Gastrocnemius medialis (tissue), 4 donors: ENCODE results near the gene NTNG1. TPM values are rescaled to one million over a fixed set of nuclear protein-coding genes. Genes with fewer than 3 reads are reported as not detected.

Experiments used
- ATAC-seq, 2 donors: fragments of 150-250 bp; one replicate each; pipeline ENCODE4 v1.9.1; 2016
- DNase-seq, 2 donors: peaks; one replicate each; pipeline ENCODE4 v3.0.0-alpha.2; 2019
- H3K27ac ChIP-seq, 4 donors: fragments of 200-600 bp; sonication (generic); 1 replicate in 1 of 4; 2 replicates in 3 of 4; pipeline ENCODE4 v1.5.1; 2016 to 2018; ENCODE audit warnings: mild to moderate bottlenecking in 2 of 4, moderate library complexity in 1 of 4
- H3K27me3 ChIP-seq, 3 donors: fragments of 200-600 bp; sonication (generic) in 2 of 3; 1 replicate in 1 of 3; 2 replicates in 2 of 3; pipeline versions ENCODE4 v1.5.1 to v1.6.0; 2016 to 2019; ENCODE audit warnings: mild to moderate bottlenecking in 1 of 3, moderate library complexity in 1 of 3
- H3K36me3 ChIP-seq, 2 donors: fragments of 200-600 bp; sonication (generic) in 1 of 2; one replicate each; pipeline ENCODE4 v1.5.1; 2017 to 2018
- H3K4me1 ChIP-seq, 2 donors: fragments of 200-600 bp; sonication (generic) in 1 of 2; one replicate each; pipeline ENCODE4 v1.5.1; 2016 to 2017; ENCODE audit warnings: mild to moderate bottlenecking in 2 of 2
- H3K4me3 ChIP-seq, 4 donors: fragments of 200-600 bp; sonication (generic) in 3 of 4; 1 replicate in 1 of 4; 2 replicates in 3 of 4; pipeline ENCODE4 v1.5.1; 2016 to 2019; ENCODE audit warnings: mild to moderate bottlenecking in 2 of 4
- H3K9me3 ChIP-seq, 3 donors: fragments of 200-600 bp; sonication (generic) in 2 of 3; 1 replicate in 1 of 3; 2 replicates in 2 of 3; pipeline ENCODE4 v1.5.1; 2016 to 2019
- POLR2A ChIP-seq, 2 donors: fragments of 450-650 bp; IDR thresholded peaks; one replicate each; pipeline ENCODE4 v1.6.1; 2017; ENCODE audit warnings: antibody characterized with exemption in 2 of 2, mild to moderate bottlenecking in 2 of 2, moderate library complexity in 2 of 2
- in situ Hi-C, 4 donors: fragments of 200-750 bp; cut with MboI; loops; one replicate each; pipeline versions ENCODE4 v1.15.0 to v1.8.0; 2017; ENCODE audit warnings: low sequenced_read_pairs in 4 of 4
- intact Hi-C: fragments of 100-400 bp; cut with DNase I; formaldehyde crosslinking; loops from one replicate; pipeline ENCODE4 v1.15.1; 2023; ENCODE audit warnings: low total_unique reads
- total RNA-seq, 4 donors: library from RNA; depleted of rRNA; stranded (reverse); fragments of >200 nt; gene quantifications; one replicate each; pipeline versions ENCODE4 v1.1.0 to v1.2.3, GENCODE V29; 2016
- TF ChIP-seq, protein P1 (sequence below), 5 experiments: fragments of 450-650 bp in 3 of 5; fragments of 200-600 bp in 2 of 5; sonication (generic) in 2 of 5; IDR thresholded peaks in 4 of 5; conservative IDR thresholded peaks in 1 of 5; 1 replicate in 4 of 5; 2 replicates in 1 of 5; pipeline ENCODE4 v1.5.1; 2016 to 2019; ENCODE audit warnings: antibody characterized with exemption in 5 of 5, mild to moderate bottlenecking in 3 of 5, moderate library complexity in 3 of 5

The NTNG1 gene
- total RNA-seq, 4 donors from 2014 or later, result not detected

DNA sequence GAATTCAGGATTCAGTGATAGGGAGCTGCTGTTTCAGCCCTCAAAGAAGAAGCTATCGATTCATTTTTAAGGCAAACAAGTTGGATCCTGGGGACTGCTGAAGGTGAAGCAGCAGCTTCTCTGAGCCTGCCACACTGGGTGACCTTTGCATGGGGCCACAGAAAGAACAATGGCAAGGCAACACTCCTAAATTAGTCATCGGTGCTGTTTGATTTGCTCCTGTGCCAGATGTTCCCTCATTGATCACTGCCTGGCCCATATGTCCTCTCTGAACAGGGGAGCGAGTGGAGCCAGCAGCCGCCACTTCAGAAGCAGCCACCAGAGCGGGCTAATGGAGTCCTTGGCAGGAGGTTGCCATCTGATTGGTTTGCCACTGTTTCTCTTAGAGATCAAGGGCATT is 391.5 kb downstream of the NTNG1 start:
- no peak for TF ChIP-seq POLR2A (IDR thresholded peaks at IDR 0.05)
- TF ChIP-seq, protein P1, sequence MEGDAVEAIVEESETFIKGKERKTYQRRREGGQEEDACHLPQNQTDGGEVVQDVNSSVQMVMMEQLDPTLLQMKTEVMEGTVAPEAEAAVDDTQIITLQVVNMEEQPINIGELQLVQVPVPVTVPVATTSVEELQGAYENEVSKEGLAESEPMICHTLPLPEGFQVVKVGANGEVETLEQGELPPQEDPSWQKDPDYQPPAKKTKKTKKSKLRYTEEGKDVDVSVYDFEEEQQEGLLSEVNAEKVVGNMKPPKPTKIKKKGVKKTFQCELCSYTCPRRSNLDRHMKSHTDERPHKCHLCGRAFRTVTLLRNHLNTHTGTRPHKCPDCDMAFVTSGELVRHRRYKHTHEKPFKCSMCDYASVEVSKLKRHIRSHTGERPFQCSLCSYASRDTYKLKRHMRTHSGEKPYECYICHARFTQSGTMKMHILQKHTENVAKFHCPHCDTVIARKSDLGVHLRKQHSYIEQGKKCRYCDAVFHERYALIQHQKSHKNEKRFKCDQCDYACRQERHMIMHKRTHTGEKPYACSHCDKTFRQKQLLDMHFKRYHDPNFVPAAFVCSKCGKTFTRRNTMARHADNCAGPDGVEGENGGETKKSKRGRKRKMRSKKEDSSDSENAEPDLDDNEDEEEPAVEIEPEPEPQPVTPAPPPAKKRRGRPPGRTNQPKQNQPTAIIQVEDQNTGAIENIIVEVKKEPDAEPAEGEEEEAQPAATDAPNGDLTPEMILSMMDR (IDR thresholded peaks at IDR 0.05 in 4 of 5, conservative IDR thresholded peaks at IDR 0.05 in 1 of 5), result no peak
- in situ Hi-C loops, result loop anchor here in 2 of 4 donors (25.0 kb wide), 1 partner anchor 245 kb away; no protein-coding TSS in a partner anchor
- Histone ChIP-seq H3K4me1 (no peaks in the 10 kb centered on the region), H3K4me3 (no peak overlapping the region), H3K27me3 (no peaks in the 10 kb centered on the region), H3K9me3 (no peaks in the 10 kb centered on the region), H3K36me3 (no peaks in the 10 kb centered on the region), H3K27ac (no peak overlapping the region)
- intact Hi-C loops, result no loop called here
- ATAC-seq (no peak), DNase-seq (no peak)

Other genes starting within 250 kb of the NTNG1 start
- 1 to 10 TPM in 2 of 4 donors, under 1 TPM in 2; 0.19 to 2.0 (median 1.5) TPM for gene PRMT6, start 84.4 kb upstream of the NTNG1 start, total RNA-seq